Measurements from ENCODE around the gene DGAT2.

- TF ChIP-seq POLR2A (IDR thresholded peaks at IDR 0.05), result no peak
- TF ChIP-seq, protein P1, sequence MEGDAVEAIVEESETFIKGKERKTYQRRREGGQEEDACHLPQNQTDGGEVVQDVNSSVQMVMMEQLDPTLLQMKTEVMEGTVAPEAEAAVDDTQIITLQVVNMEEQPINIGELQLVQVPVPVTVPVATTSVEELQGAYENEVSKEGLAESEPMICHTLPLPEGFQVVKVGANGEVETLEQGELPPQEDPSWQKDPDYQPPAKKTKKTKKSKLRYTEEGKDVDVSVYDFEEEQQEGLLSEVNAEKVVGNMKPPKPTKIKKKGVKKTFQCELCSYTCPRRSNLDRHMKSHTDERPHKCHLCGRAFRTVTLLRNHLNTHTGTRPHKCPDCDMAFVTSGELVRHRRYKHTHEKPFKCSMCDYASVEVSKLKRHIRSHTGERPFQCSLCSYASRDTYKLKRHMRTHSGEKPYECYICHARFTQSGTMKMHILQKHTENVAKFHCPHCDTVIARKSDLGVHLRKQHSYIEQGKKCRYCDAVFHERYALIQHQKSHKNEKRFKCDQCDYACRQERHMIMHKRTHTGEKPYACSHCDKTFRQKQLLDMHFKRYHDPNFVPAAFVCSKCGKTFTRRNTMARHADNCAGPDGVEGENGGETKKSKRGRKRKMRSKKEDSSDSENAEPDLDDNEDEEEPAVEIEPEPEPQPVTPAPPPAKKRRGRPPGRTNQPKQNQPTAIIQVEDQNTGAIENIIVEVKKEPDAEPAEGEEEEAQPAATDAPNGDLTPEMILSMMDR (IDR thresholded peaks at IDR 0.05), result no peak
These were observed 33.3 kb upstream of the DGAT2 start for GRCh38 chr11:75735181-75735845.

Measured in right lobe of liver (tissue), 4 donors.